Activated CD4-positive, alpha-beta T cell treated with anti-CD3 and anti-CD28 coated beads, Interleukin-2, amount 50 U/mL, for 16 hours (primary cell): ENCODE measurements around the gene GRAP.
A peak's percentile ranks its signal among the peaks of the same experiment; 100 is the strongest.

Source experiments
- DNase-seq: peaks from one replicate; pipeline ENCODE4 v3.0.0-alpha.2; 2020

Gene GRAP

GRCh38 chr17:19017804-19018599, 28.8 kb downstream of the GRAP start:
- DNase-seq = no peak

GRCh38 chr17:19017401-19017800, 29.4 kb downstream of the GRAP start:
- DNase-seq = no peak

- no peak for DNase-seq
Observed at GRCh38 chr17:19016881-19017280, 29.9 kb downstream of the GRAP start.

DNA sequence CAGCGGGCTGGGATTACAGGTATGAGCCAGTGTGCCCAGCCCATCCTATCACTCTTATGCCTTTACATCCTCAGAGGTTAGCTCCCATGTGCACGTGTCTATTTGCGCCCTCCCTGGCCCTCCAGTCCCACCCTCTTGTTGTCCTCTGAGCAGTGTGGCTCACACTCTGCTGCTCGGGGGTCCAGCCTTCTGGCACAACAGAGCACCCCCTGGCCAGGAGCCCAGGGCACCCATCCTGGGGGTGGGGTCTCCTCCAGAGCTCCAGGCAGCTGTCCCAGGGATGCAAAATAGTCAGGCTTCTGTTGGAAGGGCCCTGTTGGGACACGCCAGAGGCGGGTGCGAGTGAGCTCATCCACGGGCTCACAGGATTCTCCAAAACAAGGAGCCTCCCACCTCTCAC, 30.5 kb downstream of the GRAP start:
- DNase-seq = no peak

- DNase-seq = no peak
Observed at GRCh38 chr17:19015428-19015827, 31.3 kb downstream of the GRAP start.

DNA sequence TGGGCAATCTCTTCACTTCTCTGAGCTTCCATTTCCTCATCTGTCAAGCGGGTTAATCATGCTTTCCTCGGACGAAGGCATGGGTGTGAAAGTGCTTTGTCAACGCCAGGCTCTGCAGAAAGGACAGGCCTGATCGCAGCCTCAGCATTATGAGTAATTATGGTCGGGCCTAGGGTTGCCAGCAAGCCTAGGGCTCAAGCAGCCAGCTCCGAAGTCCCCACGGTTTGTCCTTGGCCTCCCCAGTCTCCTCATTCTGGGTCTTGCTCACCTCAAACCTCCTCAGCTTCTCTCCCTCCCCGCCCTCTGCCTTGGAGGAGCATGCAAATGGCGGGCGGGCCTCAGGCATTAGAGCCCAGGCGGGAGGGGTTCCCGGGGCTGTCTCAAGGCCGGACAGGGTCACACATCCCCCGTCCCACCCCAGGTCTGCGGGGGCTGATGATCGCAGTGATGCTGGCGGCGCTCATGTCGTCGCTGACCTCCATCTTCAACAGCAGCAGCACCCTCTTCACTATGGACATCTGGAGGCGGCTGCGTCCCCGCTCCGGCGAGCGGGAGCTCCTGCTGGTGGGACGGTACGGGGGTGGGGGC, 32.0 kb downstream of the GRAP start:
- DNase-seq = no peak

- no peak for DNase-seq
Observed at GRCh38 chr17:19013806-19014627, 32.7 kb downstream of the GRAP start.

DNA sequence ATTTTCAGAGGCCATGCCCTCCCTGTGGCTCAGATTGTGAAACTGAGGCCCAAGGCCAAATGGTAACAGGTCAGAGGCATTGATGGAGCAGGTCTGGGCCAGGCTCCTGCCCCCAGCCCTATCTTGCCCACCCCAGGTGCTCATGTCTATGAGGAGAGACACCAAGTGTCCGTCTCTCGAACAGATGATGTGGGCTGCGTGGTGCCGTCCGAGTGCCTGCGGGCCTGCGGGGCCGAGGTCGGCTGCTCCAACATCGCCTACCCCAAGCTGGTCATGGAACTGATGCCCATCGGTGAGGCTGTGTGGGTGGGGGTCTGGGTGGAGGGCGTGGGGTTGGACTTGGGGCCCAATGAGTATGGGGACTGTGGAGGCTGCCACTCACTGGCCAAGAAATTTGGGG, 33.5 kb downstream of the GRAP start:
- DNase-seq = no peak

DNA sequence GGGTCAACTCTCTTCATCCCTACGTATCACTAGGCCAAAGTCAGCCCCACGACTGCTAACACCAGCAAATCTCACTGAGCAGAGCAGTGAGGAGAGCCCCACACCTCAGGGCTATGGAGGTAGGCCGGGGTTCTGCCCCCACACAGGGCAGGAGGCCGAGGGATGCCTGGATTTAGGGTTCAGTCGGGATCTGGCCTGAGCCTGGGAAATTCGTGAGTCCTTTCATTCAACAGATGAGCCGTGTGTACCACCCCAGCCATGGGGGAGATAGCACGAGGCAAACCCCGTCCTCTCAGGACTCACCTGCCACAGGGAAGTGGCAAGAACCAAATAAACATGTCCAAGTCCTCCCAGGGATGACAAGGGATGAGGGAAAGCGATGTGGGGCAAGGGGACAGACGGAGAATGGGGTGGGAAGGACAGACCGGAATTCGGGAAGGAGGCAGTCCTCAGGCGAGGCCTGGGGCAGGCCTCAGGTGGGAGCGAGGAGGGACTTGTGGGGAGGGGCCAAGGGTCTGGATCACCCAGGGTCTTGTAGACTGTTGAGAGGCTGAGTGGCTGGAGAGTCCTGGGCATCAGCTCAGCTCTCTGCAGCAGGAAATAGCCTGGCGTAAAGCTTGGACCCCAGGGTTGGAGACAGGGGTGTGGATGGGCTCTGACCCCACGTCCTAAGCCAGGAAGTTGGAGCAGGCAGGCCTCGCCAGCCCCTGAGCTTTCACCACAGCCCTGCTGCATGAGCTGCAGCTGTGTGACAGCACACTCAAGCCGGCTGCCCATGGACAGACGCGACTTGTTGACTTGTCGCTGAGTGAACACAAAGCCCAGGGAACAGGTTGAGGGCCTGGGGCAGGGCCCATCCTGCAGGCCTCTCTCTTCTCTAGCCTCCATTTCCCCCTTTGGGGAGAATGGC, 34.3 kb downstream of the GRAP start:
- DNase-seq = no peak

DNA sequence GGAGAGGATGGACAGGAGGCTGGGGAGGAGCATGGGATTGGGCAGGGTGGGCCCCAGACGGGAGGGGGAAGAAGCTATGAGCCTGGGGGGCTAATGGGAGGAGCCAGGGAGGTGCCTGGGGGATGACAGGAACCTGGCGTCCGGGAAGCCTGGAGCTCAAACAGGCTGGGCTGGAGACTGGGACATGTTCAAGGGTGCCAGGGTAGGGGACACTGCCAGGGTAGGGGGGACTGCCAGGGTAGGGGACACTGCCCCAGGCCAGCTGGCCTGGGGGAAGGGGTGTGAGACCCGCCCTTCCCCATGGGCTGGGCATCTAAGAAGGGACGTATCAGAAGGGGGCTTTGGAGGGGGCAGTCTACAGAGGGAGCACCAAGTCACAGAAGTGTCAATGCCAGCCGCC, 35.2 kb downstream of the GRAP start:
- DNase-seq = no peak

- no peak for DNase-seq
Observed at GRCh38 chr17:19010729-19011505, 35.8 kb downstream of the GRAP start.

DNA sequence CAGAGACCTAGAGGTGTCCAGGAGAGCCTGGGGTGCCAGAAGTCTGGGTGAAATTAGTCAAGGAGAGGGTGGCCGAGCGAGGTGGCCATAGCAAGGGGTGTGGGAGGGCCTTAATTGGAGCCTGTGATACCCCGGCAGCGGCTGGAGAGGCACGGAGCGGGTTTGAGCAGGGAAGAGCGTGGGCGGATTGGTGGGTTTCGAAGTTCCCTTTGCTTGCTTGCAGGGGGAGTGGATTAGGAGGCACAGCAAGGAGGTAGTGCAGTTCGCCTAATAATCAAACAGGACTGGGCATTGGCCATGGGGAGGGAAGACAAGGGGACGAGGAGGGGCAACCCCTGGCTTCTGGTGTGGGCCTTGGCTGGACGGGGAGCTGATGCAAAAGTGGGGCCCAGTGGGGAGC, 36.8 kb downstream of the GRAP start:
- DNase-seq = no peak

- no peak for DNase-seq
Observed at GRCh38 chr17:19006698-19007097, 40.1 kb downstream of the GRAP start.

- no peak for DNase-seq
Observed at GRCh38 chr17:19005789-19006430, 40.8 kb downstream of the GRAP start.

- DNase-seq = no peak
Observed at GRCh38 chr17:19005137-19005773, 41.5 kb downstream of the GRAP start.

DNA sequence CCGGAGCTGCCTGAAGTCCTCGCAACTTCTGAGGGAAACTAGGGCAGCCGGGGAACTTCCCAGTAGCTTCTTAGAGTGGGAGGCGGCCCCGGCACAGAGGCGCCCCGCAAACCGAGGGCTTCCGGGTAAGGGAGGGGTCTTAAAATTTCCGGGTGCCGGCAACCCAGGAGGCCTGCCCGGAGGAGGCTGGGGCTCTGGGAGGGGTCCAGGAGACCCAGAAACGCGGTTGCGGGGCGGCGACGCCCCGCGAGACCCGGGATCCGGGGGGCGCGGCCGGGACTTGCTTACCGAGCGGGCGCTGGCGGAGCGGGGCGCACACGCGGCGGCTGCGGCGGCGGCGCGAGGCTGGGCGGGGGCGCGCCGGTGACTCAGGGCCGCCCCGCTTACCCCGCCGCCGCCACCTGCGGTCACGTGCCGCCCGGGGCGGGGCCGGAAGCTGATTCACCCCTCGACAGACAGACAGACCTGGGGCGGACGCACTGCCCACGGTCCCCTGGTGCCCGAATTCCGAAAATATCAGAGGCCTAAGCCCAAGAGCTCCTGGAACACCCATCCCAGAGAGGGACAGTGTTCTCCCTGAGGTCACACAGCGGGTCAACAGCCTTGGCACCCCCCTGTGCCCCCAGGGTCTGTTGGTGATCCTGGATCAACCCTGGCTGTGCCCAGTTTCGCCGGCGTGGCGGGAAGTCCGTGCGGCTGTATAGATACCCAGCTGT, 42.2 kb downstream of the GRAP start, which contains the start of gene FAM83G:
Gene FAM83G, minus strand, starts transcription at position 344 of the 716 bp plus-strand sequence. CDS start 723 bp downstream, outside the sequence.
- peak; percentile 87 for DNase-seq

GRCh38 chr17:19003543-19004420, 43.0 kb downstream of the GRAP start:
- DNase-seq = peak; percentile 36

GRCh38 chr17:19002805-19003542, 43.8 kb downstream of the GRAP start:
- DNase-seq = no peak
